HCT116 (cell line): ENCODE results near the gene BCDIN3D. TPM values are rescaled to one million over a fixed set of nuclear protein-coding genes. Genes with fewer than 3 reads are reported as not detected.

Source experiments
- ATAC-seq: fragments of 200-7000 bp; cut with Tn5 transposase; 2 replicates; pipeline ENCODE4 v1.9.1; 2020; ENCODE audit warnings: mild to moderate bottlenecking, moderate library complexity
- BruUV-seq: library from RNA; stranded (reverse); fragments of 400-500 nt; replicated peaks from 2 replicates; lab custom pipeline; 2021; lab: Mats Ljungman, UMichigan
- CTCF ChIA-PET: fragments of 300-600 bp; sonication (Branson Sonifier 250); formaldehyde crosslinking; loops from one replicate; lab custom pipeline; 2021; ENCODE audit warnings: antibody characterized with exemption; lab: Charles Lee
- POLR2A ChIA-PET: fragments of 300-600, 350-600 bp; sonication (Branson Sonifier 250); formaldehyde crosslinking; loops from one replicate; lab custom pipeline; 2021; ENCODE audit warnings: antibody characterized with exemption; lab: Charles Lee
- RAD21 ChIA-PET, 2 experiments: fragments of 300-600 bp; sonication (Branson Sonifier 250); formaldehyde crosslinking; loops; one replicate each; lab custom pipeline; 2023; ENCODE audit warnings: low total read pairs in 2 of 2; ENCODE audit not compliant: uncharacterized antibody in 2 of 2, unreplicated experiment in 2 of 2, low non-redundant PET in 1 of 2; lab: Charles Lee
- DNase-seq: peaks from one replicate; pipeline ENCODE4 v3.0.0-alpha.2; 2010; ENCODE audit warnings: low read depth, low spot score
- H2AFZ ChIP-seq: fragments of 200-600 bp; shearing (Covaris generic), sonication (generic); 2 replicates; pipeline ENCODE4 v1.6.1; 2017; ENCODE audit warnings: low read depth, mixed run types, mixed read lengths, antibody characterized with exemption, low read length; ENCODE audit not compliant: poor library complexity, severe bottlenecking
- H3K27ac ChIP-seq: 2 replicates; pipeline ENCODE4 v1.5.1; 2012; ENCODE audit warnings: low read depth, low read length
- H3K27me3 ChIP-seq: fragments of 200-600 bp; sonication (generic); 2 replicates; pipeline ENCODE4 v1.6.1; 2016; ENCODE audit warnings: mixed run types, low read length, mixed read lengths; ENCODE audit not compliant: insufficient read depth
- H3K36me3 ChIP-seq, 2 experiments: fragments of 200-500 bp in 1 of 2; fragments of 200-600 bp in 1 of 2; sonication (Bioruptor generic) in 1 of 2; sonication (generic) in 1 of 2; 2 replicates each; pipeline versions ENCODE4 v1.5.1 to v1.6.1; 2014 to 2016; ENCODE audit warnings: low read length in 2 of 2, inconsistent platforms in 1 of 2, mixed read lengths in 1 of 2, mixed run types in 1 of 2; ENCODE audit not compliant: insufficient read depth in 2 of 2, control insufficient read depth in 1 of 2
- H3K4me1 ChIP-seq, 2 experiments: fragments of 200-600 bp in 1 of 2; sonication (generic) in 1 of 2; 2 replicates each; pipeline versions ENCODE4 v1.5.1 to v1.6.1; 2012 to 2017; ENCODE audit warnings: low read length in 2 of 2, inconsistent platforms in 1 of 2, mild to moderate bottlenecking in 1 of 2, mixed read lengths in 1 of 2, mixed run types in 1 of 2, moderate library complexity in 1 of 2; ENCODE audit not compliant: insufficient read depth in 2 of 2, control insufficient read depth in 1 of 2
- H3K4me2 ChIP-seq: fragments of 200-600 bp; sonication (generic); 2 replicates; pipeline ENCODE4 v1.6.1; 2017; ENCODE audit warnings: mixed run types, low read length, mixed read lengths
- H3K4me3 ChIP-seq, 2 experiments: fragments of 200-600 bp in 1 of 2; sonication (generic) in 1 of 2; replicated peaks in 1 of 2; 2 replicates each; pipeline ENCODE4 v1.5.1; 2011 to 2016; ENCODE audit warnings: low read length in 2 of 2, control low read depth in 1 of 2, low read depth in 1 of 2, mild to moderate bottlenecking in 1 of 2, mixed read lengths in 1 of 2, mixed run types in 1 of 2
- H3K79me2 ChIP-seq: fragments of 200-600 bp; sonication (generic); 2 replicates; pipeline ENCODE4 v1.6.1; 2017; ENCODE audit warnings: mild to moderate bottlenecking, mixed run types, low read length, moderate library complexity, mixed read lengths; ENCODE audit not compliant: insufficient read depth
- H3K9ac ChIP-seq: fragments of 200-600 bp; sonication (generic); 2 replicates; pipeline ENCODE4 v1.6.1; 2016; ENCODE audit warnings: low read length, mixed read lengths
- H3K9me2 ChIP-seq: fragments of 200-600 bp; sonication (generic), shearing (Covaris generic); 2 replicates; pipeline ENCODE4 v1.6.1; 2017; ENCODE audit warnings: mixed run types, mild to moderate bottlenecking, moderate library complexity; ENCODE audit not compliant: insufficient read depth
- H3K9me3 ChIP-seq, 2 experiments: fragments of 200-500 bp in 1 of 2; fragments of 200-600 bp in 1 of 2; sonication (Bioruptor generic) in 1 of 2; sonication (generic) in 1 of 2; 2 replicates each; pipeline ENCODE4 v1.6.1; 2014 to 2017; ENCODE audit warnings: low read length in 2 of 2, mixed read lengths in 2 of 2, inconsistent platforms in 1 of 2, low read depth in 1 of 2, mild to moderate bottlenecking in 1 of 2, mixed run types in 1 of 2, moderate library complexity in 1 of 2; ENCODE audit not compliant: control insufficient read depth in 1 of 2, insufficient read depth in 1 of 2
- H4K20me1 ChIP-seq: fragments of 200-600 bp; sonication (generic), shearing (Covaris generic); 2 replicates; pipeline ENCODE4 v1.6.1; 2017; ENCODE audit warnings: mixed run types, mild to moderate bottlenecking, moderate library complexity; ENCODE audit not compliant: insufficient read depth
- EGR1 ChIP-seq: IDR thresholded peaks from 2 replicates; pipeline ENCODE4 v1.6.1; 2012; ENCODE audit warnings: low read depth
- ELF1 ChIP-seq: IDR thresholded peaks from 2 replicates; pipeline ENCODE4 v1.6.1; 2012; ENCODE audit warnings: low read depth, borderline replicate concordance
- EZH2phosphoT487 ChIP-seq: fragments of 200-600 bp; IDR thresholded peaks from 2 replicates; pipeline ENCODE4 v1.6.1; 2018; ENCODE audit warnings: antibody characterized with exemption, borderline replicate concordance
- FOSL1 ChIP-seq: IDR thresholded peaks from 2 replicates; pipeline ENCODE4 v1.6.1; 2012; ENCODE audit warnings: low read depth
- JUND ChIP-seq: IDR thresholded peaks from 2 replicates; pipeline ENCODE4 v1.6.1; 2012
- SIN3A ChIP-seq: IDR thresholded peaks from 2 replicates; pipeline ENCODE4 v1.6.1; 2012; ENCODE audit warnings: low read depth
- SP1 ChIP-seq: IDR thresholded peaks from 2 replicates; pipeline ENCODE4 v1.6.1; 2012; ENCODE audit warnings: low read depth
- SRF ChIP-seq: IDR thresholded peaks from 2 replicates; pipeline ENCODE4 v1.6.1; 2012; ENCODE audit warnings: low read depth
- TCF7L2 ChIP-seq: IDR thresholded peaks from 2 replicates; pipeline ENCODE4 v1.7.0; 2011; ENCODE audit warnings: borderline replicate concordance, inconsistent platforms; ENCODE audit not compliant: insufficient read depth, insufficient read length; ENCODE audit errors: extremely low read depth
- ZNF274 ChIP-seq: fragments of 200-500 bp; sonication (Bioruptor generic); IDR thresholded peaks from 2 replicates; pipeline ENCODE4 v1.6.1; 2014; ENCODE audit warnings: mild to moderate bottlenecking, low read depth, low read length, inconsistent platforms
- intact Hi-C: fragments of 100-400 bp; cut with micrococcal nuclease; formaldehyde crosslinking; loops from 2 replicates; pipeline ENCODE4 v1.10.0; 2022
- total RNA-seq: library from RNA; stranded (reverse); gene quantifications from one replicate; pipeline ENCODE4 v1.2.1, GENCODE V29; 2021; ENCODE audit not compliant: unreplicated experiment
- TF ChIP-seq, protein P1 (sequence below): IDR thresholded peaks from 2 replicates; pipeline ENCODE4 v1.6.1; 2012; ENCODE audit warnings: low read depth
- TF ChIP-seq, protein P2 (sequence below), 3 experiments: fragments of 200-600 bp in 1 of 3; sonication (generic) in 1 of 3; IDR thresholded peaks in 2 of 3; conservative IDR thresholded peaks in 1 of 3; 2 replicates each; pipeline ENCODE4 v1.5.1; 2012 to 2017; ENCODE audit warnings: low read depth in 2 of 3, low read length in 2 of 3, antibody characterized with exemption in 1 of 3, borderline replicate concordance in 1 of 3, control low read depth in 1 of 3, mild to moderate bottlenecking in 1 of 3, mixed read lengths in 1 of 3, mixed run types in 1 of 3, moderate library complexity in 1 of 3; ENCODE audit not compliant: insufficient read depth in 1 of 3

BCDIN3D gene
- total RNA-seq, 1 experiment from 2014 or later = 5.7 TPM

DNA sequence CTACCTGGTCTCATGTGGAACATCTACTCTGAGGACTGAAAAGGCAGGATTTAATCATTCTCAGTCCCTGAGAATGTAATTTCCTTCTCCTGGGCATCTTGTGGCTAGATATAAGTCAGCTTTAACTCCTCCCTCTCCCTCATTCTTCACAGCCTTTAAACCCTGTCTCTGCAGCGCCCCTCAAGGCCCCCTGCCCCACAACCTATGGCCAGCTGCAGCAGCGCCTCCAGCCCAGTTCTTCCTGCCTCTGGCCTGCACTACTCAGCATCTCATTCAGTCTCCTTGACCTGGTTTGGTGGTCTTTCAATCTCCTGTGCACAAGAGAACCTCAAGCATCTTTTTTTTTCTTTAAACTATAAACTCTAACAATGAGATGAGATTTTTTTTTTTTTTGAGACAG lies 44.0 kb downstream of the BCDIN3D start (continued):
- TF ChIP-seq, protein P1, sequence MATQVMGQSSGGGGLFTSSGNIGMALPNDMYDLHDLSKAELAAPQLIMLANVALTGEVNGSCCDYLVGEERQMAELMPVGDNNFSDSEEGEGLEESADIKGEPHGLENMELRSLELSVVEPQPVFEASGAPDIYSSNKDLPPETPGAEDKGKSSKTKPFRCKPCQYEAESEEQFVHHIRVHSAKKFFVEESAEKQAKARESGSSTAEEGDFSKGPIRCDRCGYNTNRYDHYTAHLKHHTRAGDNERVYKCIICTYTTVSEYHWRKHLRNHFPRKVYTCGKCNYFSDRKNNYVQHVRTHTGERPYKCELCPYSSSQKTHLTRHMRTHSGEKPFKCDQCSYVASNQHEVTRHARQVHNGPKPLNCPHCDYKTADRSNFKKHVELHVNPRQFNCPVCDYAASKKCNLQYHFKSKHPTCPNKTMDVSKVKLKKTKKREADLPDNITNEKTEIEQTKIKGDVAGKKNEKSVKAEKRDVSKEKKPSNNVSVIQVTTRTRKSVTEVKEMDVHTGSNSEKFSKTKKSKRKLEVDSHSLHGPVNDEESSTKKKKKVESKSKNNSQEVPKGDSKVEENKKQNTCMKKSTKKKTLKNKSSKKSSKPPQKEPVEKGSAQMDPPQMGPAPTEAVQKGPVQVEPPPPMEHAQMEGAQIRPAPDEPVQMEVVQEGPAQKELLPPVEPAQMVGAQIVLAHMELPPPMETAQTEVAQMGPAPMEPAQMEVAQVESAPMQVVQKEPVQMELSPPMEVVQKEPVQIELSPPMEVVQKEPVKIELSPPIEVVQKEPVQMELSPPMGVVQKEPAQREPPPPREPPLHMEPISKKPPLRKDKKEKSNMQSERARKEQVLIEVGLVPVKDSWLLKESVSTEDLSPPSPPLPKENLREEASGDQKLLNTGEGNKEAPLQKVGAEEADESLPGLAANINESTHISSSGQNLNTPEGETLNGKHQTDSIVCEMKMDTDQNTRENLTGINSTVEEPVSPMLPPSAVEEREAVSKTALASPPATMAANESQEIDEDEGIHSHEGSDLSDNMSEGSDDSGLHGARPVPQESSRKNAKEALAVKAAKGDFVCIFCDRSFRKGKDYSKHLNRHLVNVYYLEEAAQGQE = no peak
- TF ChIP-seq ZNF274 (no peak), EZH2phosphoT487 (no peak), EGR1 (no peak), FOSL1 (no peak), ELF1 (no peak), SRF (no peak), SIN3A (no peak), JUND (no peak), SP1 (no peak)
- TF ChIP-seq, all 23 proteins: peak for 0

DNA sequence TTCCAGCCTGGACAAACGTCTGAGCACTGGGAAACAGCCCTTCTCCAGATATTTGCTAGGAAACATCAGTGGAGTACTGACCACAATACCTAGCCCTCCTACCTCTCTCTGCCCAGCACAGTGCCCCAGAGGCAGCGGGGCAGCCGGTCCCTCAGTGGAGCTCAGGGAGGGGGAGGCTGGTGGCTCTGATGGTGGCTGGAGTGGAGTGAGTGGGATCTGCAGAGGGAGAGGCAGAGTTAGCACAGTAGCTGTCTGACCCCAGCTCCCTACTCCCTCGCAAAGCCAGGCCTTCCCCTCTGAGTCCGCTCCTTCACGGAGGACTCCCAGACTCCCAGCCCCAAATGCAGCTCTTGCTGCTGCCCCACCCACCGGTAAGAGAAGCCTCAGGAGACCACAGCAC lies 44.7 kb downstream of the BCDIN3D start:
- CTCF ChIA-PET = no interaction called here
- TF ChIP-seq, protein P2, sequence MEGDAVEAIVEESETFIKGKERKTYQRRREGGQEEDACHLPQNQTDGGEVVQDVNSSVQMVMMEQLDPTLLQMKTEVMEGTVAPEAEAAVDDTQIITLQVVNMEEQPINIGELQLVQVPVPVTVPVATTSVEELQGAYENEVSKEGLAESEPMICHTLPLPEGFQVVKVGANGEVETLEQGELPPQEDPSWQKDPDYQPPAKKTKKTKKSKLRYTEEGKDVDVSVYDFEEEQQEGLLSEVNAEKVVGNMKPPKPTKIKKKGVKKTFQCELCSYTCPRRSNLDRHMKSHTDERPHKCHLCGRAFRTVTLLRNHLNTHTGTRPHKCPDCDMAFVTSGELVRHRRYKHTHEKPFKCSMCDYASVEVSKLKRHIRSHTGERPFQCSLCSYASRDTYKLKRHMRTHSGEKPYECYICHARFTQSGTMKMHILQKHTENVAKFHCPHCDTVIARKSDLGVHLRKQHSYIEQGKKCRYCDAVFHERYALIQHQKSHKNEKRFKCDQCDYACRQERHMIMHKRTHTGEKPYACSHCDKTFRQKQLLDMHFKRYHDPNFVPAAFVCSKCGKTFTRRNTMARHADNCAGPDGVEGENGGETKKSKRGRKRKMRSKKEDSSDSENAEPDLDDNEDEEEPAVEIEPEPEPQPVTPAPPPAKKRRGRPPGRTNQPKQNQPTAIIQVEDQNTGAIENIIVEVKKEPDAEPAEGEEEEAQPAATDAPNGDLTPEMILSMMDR (IDR thresholded peaks at IDR 0.05 in 2 of 3, conservative IDR thresholded peaks at IDR 0.05 in 1 of 3; ENCODE audit: borderline replicate concordance in 1 of 3, insufficient read depth in 1 of 3, low read depth in 2 of 3, low read length in 2 of 3) = no peak
- TF ChIP-seq TCF7L2 = no peak
- TF ChIP-seq, all 23 proteins: peak for 0
- RAD21 ChIA-PET = no interaction called here

More for the DNA sequence above, 44.7 kb downstream of the BCDIN3D start:
- no peaks in the 10 kb centered on the region for H3K4me1 ChIP-seq
- no peaks in the 10 kb centered on the region for H3K27me3 ChIP-seq
- ATAC-seq = no peak
- no peaks in the 10 kb centered on the region; a peak in 1 of 4 replicates for H3K36me3 ChIP-seq
- POLR2A ChIA-PET = no interaction called here
- no peaks in the 10 kb centered on the region for H3K79me2 ChIP-seq
- H3K27ac ChIP-seq = no peak overlapping the region
- intact Hi-C loops = no loop called here
- no peaks in the 10 kb centered on the region for H3K9me3 ChIP-seq
- no peaks in the 10 kb centered on the region for H3K9me2 ChIP-seq
- no peak for DNase-seq
- no peak overlapping the region for H3K9ac ChIP-seq
- no peak overlapping the region for H3K4me3 ChIP-seq
- no peak overlapping the region for H2AFZ ChIP-seq
- H4K20me1 ChIP-seq = no peaks in the 10 kb centered on the region
- no TSS peak for BruUV-seq
- H3K4me2 ChIP-seq = no peak overlapping the region
